ENCODE data around the gene ANTXR1.

ANTXR1 gene

DNA sequence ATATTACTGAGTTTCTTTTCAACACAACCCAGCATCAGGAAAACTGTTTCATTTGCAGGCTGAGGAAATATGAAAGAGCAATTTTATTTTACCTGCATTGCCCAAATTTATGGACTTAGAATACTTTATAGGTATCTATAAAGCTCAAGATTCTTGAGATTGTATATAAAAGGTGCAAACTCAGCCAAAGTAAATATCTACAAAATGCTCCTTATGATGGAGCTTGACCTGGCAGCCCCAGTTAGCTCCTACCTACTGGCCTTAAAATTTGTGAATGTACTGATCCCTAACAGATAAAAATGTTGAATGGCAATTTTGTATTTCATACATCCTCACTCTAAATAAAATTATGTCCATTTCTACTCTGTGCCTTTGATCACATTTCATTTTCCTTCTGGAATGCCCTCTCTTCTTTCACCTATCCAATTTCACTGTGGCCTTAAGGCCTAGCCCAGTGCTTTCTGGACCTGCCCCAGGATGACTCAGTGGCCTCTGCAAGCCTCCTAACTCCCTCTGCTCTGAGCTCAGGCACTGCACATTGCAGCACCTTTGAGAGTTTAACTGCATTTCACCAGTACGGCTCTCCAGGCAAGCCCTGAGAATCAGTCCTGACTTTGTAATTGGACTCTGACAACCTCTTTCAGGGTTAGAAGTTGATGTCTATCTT is 125.9 kb downstream of the ANTXR1 start:
- ATAC-seq, result peak; percentile 91
- TF ChIP-seq ZFP3 (CRISPR knock-in tag; IDR thresholded peaks at IDR 0.05), result no peak
- no peak for TF ChIP-seq ARNTL (CRISPR knock-in tag; IDR thresholded peaks at IDR 0.05; ENCODE audit: borderline replicate concordance, low read depth)
- TF ChIP-seq ISL1 (CRISPR knock-in tag; IDR thresholded peaks at IDR 0.05), result peak; percentile 28; the same call in 1 of the 2 replicates
- TF ChIP-seq RARB (CRISPR knock-in tag; IDR thresholded peaks at IDR 0.05), result no peak

DNA sequence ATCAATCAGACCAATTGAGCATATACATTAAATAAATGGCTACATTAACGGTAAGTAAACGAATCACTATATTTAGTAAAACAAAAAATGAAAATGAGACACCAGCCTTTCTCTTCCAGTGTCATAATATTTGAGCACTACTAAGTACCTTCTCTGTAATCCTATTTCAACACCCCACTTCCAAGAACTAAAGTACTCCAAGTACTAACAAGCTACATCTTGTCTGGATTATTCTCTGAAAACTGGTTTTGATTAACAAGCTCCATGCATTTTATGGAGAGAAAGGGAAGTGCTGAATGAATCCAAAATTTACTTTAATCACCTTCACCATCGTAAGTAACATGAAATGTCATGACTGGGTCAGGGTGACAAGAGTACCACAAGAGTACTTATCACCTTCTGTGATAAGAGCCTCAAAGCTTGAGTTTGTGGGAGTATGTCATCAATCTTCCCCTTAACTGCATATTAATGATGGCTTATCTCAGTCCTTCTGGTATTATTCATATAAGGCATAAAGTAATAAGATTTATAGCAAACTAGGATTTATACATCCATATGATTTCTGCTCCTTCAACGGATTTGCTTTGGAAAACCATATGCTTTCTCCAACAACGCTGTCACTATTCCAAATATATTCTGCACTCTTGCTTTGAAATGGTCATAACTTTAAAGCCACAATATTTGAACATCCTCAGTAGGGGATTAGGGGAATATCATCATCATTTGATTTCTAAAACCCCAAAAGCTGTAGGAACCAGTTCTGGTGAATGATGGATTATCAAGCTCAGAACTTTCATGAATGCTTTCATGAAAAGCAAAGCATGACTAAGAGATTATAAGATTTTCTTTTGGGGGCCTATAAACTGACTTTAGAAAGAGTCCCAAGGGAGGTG is 127.0 kb downstream of the ANTXR1 start:
- TF ChIP-seq ZNF565 (CRISPR knock-in tag; conservative IDR thresholded peaks at IDR 0.05; ENCODE audit: low read depth) (no peak), ZFP30 (CRISPR knock-in tag; IDR thresholded peaks at IDR 0.05) (no peak), PPARA (CRISPR knock-in tag; IDR thresholded peaks at IDR 0.05; ENCODE audit: borderline replicate concordance) (no peak), ZFP3 (CRISPR knock-in tag; IDR thresholded peaks at IDR 0.05) (no peak), ISL1 (CRISPR knock-in tag; IDR thresholded peaks at IDR 0.05) (no peak), SNAI2 (CRISPR knock-in tag; IDR thresholded peaks at IDR 0.05) (no peak), ARNTL (CRISPR knock-in tag; IDR thresholded peaks at IDR 0.05; ENCODE audit: borderline replicate concordance, low read depth) (no peak)
- TF ChIP-seq, protein P1, sequence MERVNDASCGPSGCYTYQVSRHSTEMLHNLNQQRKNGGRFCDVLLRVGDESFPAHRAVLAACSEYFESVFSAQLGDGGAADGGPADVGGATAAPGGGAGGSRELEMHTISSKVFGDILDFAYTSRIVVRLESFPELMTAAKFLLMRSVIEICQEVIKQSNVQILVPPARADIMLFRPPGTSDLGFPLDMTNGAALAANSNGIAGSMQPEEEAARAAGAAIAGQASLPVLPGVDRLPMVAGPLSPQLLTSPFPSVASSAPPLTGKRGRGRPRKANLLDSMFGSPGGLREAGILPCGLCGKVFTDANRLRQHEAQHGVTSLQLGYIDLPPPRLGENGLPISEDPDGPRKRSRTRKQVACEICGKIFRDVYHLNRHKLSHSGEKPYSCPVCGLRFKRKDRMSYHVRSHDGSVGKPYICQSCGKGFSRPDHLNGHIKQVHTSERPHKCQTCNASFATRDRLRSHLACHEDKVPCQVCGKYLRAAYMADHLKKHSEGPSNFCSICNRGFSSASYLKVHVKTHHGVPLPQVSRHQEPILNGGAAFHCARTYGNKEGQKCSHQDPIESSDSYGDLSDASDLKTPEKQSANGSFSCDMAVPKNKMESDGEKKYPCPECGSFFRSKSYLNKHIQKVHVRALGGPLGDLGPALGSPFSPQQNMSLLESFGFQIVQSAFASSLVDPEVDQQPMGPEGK (CRISPR knock-in tag; IDR thresholded peaks at IDR 0.05; ENCODE audit: borderline replicate concordance), result no peak
- TF ChIP-seq, protein P2, sequence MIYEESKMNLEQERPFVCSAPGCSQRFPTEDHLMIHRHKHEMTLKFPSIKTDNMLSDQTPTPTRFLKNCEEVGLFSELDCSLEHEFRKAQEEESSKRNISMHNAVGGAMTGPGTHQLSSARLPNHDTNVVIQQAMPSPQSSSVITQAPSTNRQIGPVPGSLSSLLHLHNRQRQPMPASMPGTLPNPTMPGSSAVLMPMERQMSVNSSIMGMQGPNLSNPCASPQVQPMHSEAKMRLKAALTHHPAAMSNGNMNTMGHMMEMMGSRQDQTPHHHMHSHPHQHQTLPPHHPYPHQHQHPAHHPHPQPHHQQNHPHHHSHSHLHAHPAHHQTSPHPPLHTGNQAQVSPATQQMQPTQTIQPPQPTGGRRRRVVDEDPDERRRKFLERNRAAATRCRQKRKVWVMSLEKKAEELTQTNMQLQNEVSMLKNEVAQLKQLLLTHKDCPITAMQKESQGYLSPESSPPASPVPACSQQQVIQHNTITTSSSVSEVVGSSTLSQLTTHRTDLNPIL (CRISPR knock-in tag; IDR thresholded peaks at IDR 0.05; ENCODE audit: low read depth), result no peak
- TF ChIP-seq, protein P3, sequence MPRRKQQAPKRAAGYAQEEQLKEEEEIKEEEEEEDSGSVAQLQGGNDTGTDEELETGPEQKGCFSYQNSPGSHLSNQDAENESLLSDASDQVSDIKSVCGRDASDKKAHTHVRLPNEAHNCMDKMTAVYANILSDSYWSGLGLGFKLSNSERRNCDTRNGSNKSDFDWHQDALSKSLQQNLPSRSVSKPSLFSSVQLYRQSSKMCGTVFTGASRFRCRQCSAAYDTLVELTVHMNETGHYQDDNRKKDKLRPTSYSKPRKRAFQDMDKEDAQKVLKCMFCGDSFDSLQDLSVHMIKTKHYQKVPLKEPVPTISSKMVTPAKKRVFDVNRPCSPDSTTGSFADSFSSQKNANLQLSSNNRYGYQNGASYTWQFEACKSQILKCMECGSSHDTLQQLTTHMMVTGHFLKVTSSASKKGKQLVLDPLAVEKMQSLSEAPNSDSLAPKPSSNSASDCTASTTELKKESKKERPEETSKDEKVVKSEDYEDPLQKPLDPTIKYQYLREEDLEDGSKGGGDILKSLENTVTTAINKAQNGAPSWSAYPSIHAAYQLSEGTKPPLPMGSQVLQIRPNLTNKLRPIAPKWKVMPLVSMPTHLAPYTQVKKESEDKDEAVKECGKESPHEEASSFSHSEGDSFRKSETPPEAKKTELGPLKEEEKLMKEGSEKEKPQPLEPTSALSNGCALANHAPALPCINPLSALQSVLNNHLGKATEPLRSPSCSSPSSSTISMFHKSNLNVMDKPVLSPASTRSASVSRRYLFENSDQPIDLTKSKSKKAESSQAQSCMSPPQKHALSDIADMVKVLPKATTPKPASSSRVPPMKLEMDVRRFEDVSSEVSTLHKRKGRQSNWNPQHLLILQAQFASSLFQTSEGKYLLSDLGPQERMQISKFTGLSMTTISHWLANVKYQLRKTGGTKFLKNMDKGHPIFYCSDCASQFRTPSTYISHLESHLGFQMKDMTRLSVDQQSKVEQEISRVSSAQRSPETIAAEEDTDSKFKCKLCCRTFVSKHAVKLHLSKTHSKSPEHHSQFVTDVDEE (CRISPR knock-in tag; IDR thresholded peaks at IDR 0.05), result no peak
- TF ChIP-seq, protein P4, sequence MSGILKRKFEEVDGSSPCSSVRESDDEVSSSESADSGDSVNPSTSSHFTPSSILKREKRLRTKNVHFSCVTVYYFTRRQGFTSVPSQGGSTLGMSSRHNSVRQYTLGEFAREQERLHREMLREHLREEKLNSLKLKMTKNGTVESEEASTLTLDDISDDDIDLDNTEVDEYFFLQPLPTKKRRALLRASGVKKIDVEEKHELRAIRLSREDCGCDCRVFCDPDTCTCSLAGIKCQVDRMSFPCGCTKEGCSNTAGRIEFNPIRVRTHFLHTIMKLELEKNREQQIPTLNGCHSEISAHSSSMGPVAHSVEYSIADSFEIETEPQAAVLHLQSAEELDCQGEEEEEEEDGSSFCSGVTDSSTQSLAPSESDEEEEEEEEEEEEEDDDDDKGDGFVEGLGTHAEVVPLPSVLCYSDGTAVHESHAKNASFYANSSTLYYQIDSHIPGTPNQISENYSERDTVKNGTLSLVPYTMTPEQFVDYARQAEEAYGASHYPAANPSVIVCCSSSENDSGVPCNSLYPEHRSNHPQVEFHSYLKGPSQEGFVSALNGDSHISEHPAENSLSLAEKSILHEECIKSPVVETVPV (CRISPR knock-in tag; IDR thresholded peaks at IDR 0.05), result no peak
- ATAC-seq, result no peak

DNA sequence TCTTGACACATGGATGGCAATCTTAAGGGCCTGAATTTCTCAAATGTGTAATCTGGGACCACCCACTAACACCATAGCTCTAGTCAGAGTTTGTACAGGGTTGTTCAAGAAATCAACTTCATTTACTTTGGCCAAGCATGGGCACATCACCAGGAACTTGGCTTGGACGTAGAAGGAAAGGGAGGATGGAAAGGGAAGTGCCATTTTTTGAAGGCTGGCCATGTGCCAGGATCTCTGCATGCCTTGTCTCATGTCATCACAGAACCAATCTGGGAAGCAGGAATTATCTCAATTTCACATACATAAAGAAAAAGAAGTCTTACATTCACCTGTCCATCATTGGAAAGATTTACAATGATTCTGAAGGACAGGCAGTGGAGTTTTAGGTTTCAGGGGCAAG is 128.1 kb downstream of the ANTXR1 start:
- TF ChIP-seq ZNF70 (CRISPR knock-in tag; IDR thresholded peaks at IDR 0.05) (no peak), CSDC2 (CRISPR knock-in tag; IDR thresholded peaks at IDR 0.05) (no peak), ISL1 (CRISPR knock-in tag; IDR thresholded peaks at IDR 0.05) (no peak), SNAI2 (CRISPR knock-in tag; IDR thresholded peaks at IDR 0.05) (no peak), ZC3H10 (CRISPR knock-in tag; IDR thresholded peaks at IDR 0.05) (no peak)
- TF ChIP-seq, protein P5, sequence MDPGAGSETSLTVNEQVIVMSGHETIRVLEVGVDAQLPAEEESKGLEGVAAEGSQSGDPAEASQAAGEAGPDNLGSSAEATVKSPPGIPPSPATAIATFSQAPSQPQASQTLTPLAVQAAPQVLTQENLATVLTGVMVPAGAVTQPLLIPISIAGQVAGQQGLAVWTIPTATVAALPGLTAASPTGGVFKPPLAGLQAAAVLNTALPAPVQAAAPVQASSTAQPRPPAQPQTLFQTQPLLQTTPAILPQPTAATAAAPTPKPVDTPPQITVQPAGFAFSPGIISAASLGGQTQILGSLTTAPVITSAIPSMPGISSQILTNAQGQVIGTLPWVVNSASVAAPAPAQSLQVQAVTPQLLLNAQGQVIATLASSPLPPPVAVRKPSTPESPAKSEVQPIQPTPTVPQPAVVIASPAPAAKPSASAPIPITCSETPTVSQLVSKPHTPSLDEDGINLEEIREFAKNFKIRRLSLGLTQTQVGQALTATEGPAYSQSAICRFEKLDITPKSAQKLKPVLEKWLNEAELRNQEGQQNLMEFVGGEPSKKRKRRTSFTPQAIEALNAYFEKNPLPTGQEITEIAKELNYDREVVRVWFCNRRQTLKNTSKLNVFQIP (CRISPR knock-in tag; IDR thresholded peaks at IDR 0.05; ENCODE audit: borderline replicate concordance, low read depth), result no peak
- TF ChIP-seq, protein P4 (CRISPR knock-in tag; IDR thresholded peaks at IDR 0.05), result no peak
- ATAC-seq, result no peak
